Measurements from ENCODE around the gene SNRNP25.

GRCh38 chr16:45454-45853 is 8.2 kb upstream of the SNRNP25 start:
- no peak for TF ChIP-seq ZC3H4 (CRISPR knock-in tag; IDR thresholded peaks at IDR 0.05; ENCODE audit: borderline replicate concordance)
- no peak for TF ChIP-seq YBX1 (IDR thresholded peaks at IDR 0.05)
- TF ChIP-seq MYC (IDR thresholded peaks at IDR 0.05; ENCODE audit: low read depth, low read length), result no peak
- no peak for TF ChIP-seq MYC (CRISPR knock-in tag; IDR thresholded peaks at IDR 0.05; ENCODE audit: borderline replicate concordance, low read depth)
